ENCODE data around the gene KMT2E. TPM values are rescaled to one million over a fixed set of nuclear protein-coding genes. Genes with fewer than 3 reads are reported as not detected.
A peak's percentile ranks its signal among the peaks of the same experiment; 100 is the strongest.

Gene KMT2E
- total RNA-seq, 1 experiment from 2014 or later = 49.7 TPM

GRCh38 chr7:104992306-104992705, 21.7 kb upstream of the KMT2E start:
- Mint-ChIP-seq H3K4me3 (ENCODE audit: unreplicated experiment) (no peak overlapping the region), H3K4me1 (ENCODE audit: insufficient read depth, unreplicated experiment) (peaks cover 16% of the 10 kb centered on the region), H3K27me3 (ENCODE audit: insufficient read depth, unreplicated experiment) (no peaks in the 10 kb centered on the region), H3K27ac (ENCODE audit: low read depth, unreplicated experiment) (peak overlapping the region; percentile 16), H3K36me3 (ENCODE audit: insufficient read depth, unreplicated experiment) (peaks cover 17% of the 10 kb centered on the region), H3K9me3 (ENCODE audit: unreplicated experiment) (no peaks in the 10 kb centered on the region)
- no peak for DNase-seq (ENCODE audit: unreplicated experiment)
- ChIA-PET POLR2A (interaction anchor here (0.6 to 18.4 kb wide), 3 partner anchors 9 to 302 kb away, joined by 3 to 620 read pairs (median 4); partner anchors contain the start of gene KMT2E), CTCF (interaction anchor here (0.9 to 1.3 kb wide), 2 partner anchors 12 to 70 kb away, joined by 3 to 5 read pairs; no protein-coding TSS in a partner anchor)
- intact Hi-C loops (cut with micrococcal nuclease) = no loop called here
- no TSS peak for BruUV-seq (replicated peaks)
- no peak for TF ChIP-seq CTCF (IDR thresholded peaks at IDR 0.05; ENCODE audit: unreplicated experiment)

- no TSS peak for BruUV-seq (replicated peaks)
- intact Hi-C loops (cut with micrococcal nuclease) = no loop called here
- ChIA-PET CTCF (interaction anchor here (0.6 to 1.3 kb wide), 5 partner anchors 13 to 537 kb away, joined by 3 to 5 read pairs (median 3); no protein-coding TSS in a partner anchor), POLR2A (interaction anchor here (1.2 to 18.4 kb wide), 2 partner anchors 10 to 18 kb away, joined by 4 to 620 read pairs; partner anchors contain the start of gene KMT2E)
- no peak overlapping the region for H3K4me3 Mint-ChIP-seq (ENCODE audit: unreplicated experiment)
- TF ChIP-seq CTCF (IDR thresholded peaks at IDR 0.05; ENCODE audit: unreplicated experiment) = no peak
- H3K27me3 Mint-ChIP-seq (ENCODE audit: insufficient read depth, unreplicated experiment) = no peaks in the 10 kb centered on the region
- no peaks in the 10 kb centered on the region for H3K9me3 Mint-ChIP-seq (ENCODE audit: unreplicated experiment)
- peaks cover 17% of the 10 kb centered on the region for H3K4me1 Mint-ChIP-seq (ENCODE audit: insufficient read depth, unreplicated experiment)
- no peak for DNase-seq (ENCODE audit: unreplicated experiment)
- H3K36me3 Mint-ChIP-seq (ENCODE audit: insufficient read depth, unreplicated experiment) = peaks cover 17% of the 10 kb centered on the region
- peak overlapping the region; percentile 16 for H3K27ac Mint-ChIP-seq (ENCODE audit: low read depth, unreplicated experiment)
These were observed 20.7 kb upstream of the KMT2E start for GRCh38 chr7:104993217-104993862.

GRCh38 chr7:104998040-104998752, 15.8 kb upstream of the KMT2E start:
- peaks cover 31% of the 10 kb centered on the region for H3K4me1 Mint-ChIP-seq (ENCODE audit: insufficient read depth, unreplicated experiment)
- H3K36me3 Mint-ChIP-seq (ENCODE audit: insufficient read depth, unreplicated experiment) = peaks cover 18% of the 10 kb centered on the region
- no peak overlapping the region for H3K4me3 Mint-ChIP-seq (ENCODE audit: unreplicated experiment)
- intact Hi-C loops (cut with micrococcal nuclease) = no loop called here
- no peak for TF ChIP-seq CTCF (IDR thresholded peaks at IDR 0.05; ENCODE audit: unreplicated experiment)
- no TSS peak for BruUV-seq (replicated peaks)
- H3K9me3 Mint-ChIP-seq (ENCODE audit: unreplicated experiment) = no peaks in the 10 kb centered on the region
- H3K27ac Mint-ChIP-seq (ENCODE audit: low read depth, unreplicated experiment) = peak overlapping the region; percentile 35
- no peak for DNase-seq (ENCODE audit: unreplicated experiment)
- H3K27me3 Mint-ChIP-seq (ENCODE audit: insufficient read depth, unreplicated experiment) = no peaks in the 10 kb centered on the region
- ChIA-PET POLR2A (interaction anchor here (0.8 to 2.6 kb wide), 8 partner anchors 9 to 17 kb away, joined by 3 to 12 read pairs (median 5); partner anchors contain the start of gene KMT2E), CTCF (interaction anchor here (0.7 kb wide), 1 partner anchor 17 kb away, joined by 3 read pairs; no protein-coding TSS in a partner anchor)

GRCh38 chr7:105000200-105000599, 13.8 kb upstream of the KMT2E start:
- Mint-ChIP-seq H3K27ac (ENCODE audit: low read depth, unreplicated experiment) (no peak overlapping the region), H3K4me3 (ENCODE audit: unreplicated experiment) (no peak overlapping the region), H3K36me3 (ENCODE audit: insufficient read depth, unreplicated experiment) (peaks cover 29% of the 10 kb centered on the region), H3K27me3 (ENCODE audit: insufficient read depth, unreplicated experiment) (no peaks in the 10 kb centered on the region), H3K4me1 (ENCODE audit: insufficient read depth, unreplicated experiment) (peaks cover 45% of the 10 kb centered on the region), H3K9me3 (ENCODE audit: unreplicated experiment) (no peaks in the 10 kb centered on the region)
- ChIA-PET CTCF (no interaction called here), POLR2A (interaction anchor here (2.6 kb wide), 1 partner anchor 17 kb away, joined by 12 read pairs; no protein-coding TSS in a partner anchor)
- TF ChIP-seq CTCF (IDR thresholded peaks at IDR 0.05; ENCODE audit: unreplicated experiment) = no peak
- intact Hi-C loops (cut with micrococcal nuclease) = no loop called here
- no TSS peak for BruUV-seq (replicated peaks)
- DNase-seq (ENCODE audit: unreplicated experiment) = no peak

Data from MCF 10A (cell line).